SKM-1 (cell line): ENCODE measurements around the gene RARG.

Experiments used
- DNase-seq: peaks from one replicate; lab custom pipeline; 2025; ENCODE audit not compliant: unreplicated experiment; lab: John Stamatoyannopoulos, UW

RARG gene

DNA sequence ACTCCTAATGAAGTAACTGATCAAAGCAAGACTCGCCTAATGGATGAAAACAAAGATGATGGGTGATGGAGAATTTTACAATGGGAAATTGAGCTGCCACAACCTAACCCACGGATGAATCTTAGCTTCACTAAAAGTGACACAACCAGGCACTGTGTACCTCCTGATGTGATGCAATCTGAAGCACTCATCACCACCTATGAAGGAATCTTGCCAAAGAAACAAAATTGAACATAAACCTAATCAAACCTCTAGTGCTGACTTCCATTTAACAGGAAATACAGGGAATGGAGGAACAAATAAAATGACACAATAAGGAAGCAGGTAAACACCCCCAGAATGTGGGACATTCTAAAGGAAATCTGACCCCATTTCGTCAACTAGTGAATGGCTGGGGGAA lies 13.3 kb upstream of the RARG start:
- DNase-seq: no peak

DNA sequence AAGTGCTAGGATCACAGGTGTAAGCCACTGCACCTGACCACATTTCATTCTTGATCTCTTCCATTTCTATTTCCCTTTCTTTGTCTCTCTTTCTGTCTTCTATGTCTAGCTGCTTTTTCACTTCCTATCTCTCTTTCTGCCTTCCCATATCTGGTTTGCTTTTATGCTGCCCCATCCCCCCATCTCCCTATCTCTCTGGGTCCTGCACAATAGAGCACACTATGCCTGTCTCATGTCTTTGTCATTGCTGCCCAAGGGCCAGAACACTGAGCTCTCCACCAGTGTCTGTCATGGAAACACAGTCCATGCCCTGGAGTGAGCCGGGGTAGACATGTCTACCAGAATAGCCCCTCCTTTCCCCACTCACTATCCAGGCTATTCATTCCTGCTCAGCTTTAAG lies 12.3 kb upstream of the RARG start:
- no peak for DNase-seq

GRCh38 chr12:53241623-53242412 lies 9.8 kb upstream of the RARG start:
- no peak for DNase-seq

GRCh38 chr12:53239643-53240258 lies 7.7 kb upstream of the RARG start:
- no peak for DNase-seq

DNA sequence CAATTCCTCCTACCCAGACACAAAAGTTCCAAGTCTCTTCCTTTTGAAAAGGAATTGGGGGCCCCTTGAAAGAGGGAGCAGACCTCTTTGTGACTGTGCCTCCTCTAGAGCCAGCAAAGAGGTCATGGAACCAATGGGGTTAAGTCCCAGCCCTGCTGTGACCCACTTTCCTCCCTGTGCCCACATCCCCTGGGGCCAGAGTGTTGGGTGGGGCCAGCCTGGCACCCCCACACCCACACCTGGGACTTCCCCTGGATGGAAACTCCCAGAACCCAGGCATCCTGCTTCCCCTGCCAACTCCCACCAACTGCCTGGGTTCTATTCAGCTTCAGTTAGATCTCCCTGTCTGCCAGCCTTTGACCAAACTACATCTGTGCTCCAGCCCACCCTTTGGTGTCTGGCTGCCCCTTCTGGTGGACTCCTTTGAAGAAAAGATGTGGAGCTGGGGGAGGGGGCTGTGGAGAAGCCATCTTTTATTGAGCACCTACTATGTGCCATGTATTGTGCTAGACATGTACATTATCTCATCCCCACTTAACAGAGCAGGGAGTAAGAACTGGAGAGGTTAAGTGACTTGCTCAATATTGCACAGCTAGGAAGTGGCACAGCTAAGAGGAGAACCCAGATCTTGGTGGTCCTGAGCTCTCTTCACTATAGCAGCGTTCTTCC lies 4.6 kb upstream of the RARG start:
- no peak for DNase-seq

GRCh38 chr12:53235742-53236442 lies 3.9 kb upstream of the RARG start:
- no peak for DNase-seq

GRCh38 chr12:53235164-53235563 lies 3.2 kb upstream of the RARG start:
- no peak for DNase-seq

GRCh38 chr12:53234271-53234914 lies 2.4 kb upstream of the RARG start:
- DNase-seq: no peak

DNA sequence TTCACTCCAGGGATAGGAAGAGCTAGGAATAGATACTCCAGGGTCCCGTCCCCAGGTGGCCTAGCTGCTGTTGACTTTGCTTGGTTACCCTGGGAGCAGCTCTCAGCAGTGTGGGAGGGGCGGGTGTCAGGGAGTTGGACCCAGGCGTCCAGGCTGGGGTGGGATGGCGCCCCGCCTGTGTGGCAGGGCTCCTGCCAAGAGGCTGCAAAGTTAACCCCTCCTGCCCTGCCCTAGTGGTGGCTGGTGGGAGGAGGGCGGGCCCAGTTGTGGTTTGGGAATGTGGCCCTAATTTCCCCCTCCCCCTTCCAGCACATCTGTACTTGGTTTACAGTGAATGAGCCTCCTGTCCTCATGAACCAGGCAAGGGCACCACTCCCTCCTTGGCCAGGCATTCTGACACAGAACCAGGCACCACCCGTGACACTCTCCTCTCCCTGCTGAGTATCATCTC lies 1.7 kb upstream of the RARG start:
- DNase-seq: no peak

DNA sequence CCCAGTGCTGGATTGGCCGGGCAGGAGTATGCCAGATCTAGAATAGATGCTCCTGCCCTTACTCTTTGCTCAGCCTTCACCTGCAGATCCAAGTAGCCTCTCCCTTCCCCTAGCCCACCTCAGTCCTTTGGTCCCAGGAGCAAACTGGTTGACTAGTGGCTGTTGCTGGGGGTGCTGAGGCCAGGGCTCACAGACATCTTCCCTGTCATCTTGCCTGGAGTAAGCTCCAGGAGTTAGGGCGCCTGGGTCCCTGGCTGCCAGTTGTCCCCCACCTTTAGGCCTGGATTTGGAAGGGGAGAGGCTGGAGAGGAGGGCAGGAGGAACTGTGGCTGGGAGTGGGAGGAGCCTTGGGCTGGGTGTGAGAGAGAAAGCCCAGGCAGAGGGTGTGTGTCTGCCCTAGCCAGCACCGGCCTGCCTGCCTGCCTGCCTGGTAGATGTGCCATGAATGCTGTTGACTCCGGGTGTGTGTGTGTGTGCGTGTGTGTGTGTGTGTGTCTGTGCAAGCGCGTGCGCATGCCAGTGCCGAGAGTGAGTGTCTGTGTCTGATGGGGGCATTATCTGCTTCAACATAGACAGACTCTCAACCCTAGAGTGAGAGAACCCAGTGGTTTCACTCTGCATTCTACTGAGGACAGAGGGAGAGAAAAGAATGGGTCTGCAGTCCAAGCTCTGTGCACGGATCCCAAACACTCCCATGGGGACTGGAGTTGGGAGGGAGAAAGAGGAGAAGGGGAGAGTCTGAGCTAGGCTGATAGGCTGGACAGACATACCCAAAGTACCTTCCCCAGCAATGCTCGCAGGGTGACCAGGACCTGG lies 845 bp upstream of the RARG start:
- no peak for DNase-seq

GRCh38 chr12:53231671-53231920 lies 413 bp downstream of the RARG start:
- no peak for DNase-seq

GRCh38 chr12:53230108-53230845 lies 1.7 kb downstream of the RARG start:
- no peak for DNase-seq

GRCh38 chr12:53229454-53229853 lies 2.6 kb downstream of the RARG start:
- no peak for DNase-seq

DNA sequence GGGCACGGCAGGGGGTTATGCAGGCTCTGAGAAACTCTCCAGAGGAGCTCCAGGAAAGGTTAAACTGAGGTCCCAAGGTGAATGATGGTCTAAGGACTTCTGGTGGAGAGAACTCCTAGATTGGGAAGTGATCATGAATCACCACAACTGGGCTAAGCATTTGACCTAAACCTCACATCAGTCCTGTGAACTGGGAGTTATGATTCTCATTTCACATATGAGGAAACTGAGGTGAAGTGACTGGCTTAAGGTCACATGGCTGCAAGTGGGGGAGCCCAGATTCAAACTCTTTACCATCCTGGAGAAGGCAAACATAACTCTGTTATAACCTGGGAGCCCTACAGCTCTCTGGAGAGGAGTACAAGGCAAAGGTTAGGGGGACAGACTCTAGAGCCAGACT lies 4.2 kb downstream of the RARG start:
- DNase-seq: no peak

- no peak for DNase-seq
These were observed 4.7 kb downstream of the RARG start for GRCh38 chr12:53227341-53227740.

DNA sequence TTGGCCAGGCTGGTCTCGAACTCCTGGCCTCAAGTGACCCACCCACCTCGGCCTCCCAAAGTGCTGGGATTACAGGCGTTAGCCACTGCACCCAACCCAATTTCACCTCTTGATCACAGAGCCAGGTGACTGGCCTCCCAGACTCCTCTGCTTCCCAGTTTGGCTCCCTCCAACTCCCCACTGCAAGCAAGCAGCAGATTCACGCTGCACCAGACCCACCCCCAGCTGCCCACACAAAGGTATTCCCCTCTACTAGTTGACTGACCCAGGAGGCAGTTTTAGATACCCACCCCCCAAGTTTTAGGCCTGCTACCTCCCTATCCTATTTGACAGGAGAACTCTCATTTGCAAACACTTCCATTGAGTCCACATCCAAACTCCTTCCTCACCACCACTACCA lies 5.2 kb downstream of the RARG start:
- no peak for DNase-seq

- no peak for DNase-seq
These were observed 6.2 kb downstream of the RARG start for GRCh38 chr12:53225635-53226424.

DNA sequence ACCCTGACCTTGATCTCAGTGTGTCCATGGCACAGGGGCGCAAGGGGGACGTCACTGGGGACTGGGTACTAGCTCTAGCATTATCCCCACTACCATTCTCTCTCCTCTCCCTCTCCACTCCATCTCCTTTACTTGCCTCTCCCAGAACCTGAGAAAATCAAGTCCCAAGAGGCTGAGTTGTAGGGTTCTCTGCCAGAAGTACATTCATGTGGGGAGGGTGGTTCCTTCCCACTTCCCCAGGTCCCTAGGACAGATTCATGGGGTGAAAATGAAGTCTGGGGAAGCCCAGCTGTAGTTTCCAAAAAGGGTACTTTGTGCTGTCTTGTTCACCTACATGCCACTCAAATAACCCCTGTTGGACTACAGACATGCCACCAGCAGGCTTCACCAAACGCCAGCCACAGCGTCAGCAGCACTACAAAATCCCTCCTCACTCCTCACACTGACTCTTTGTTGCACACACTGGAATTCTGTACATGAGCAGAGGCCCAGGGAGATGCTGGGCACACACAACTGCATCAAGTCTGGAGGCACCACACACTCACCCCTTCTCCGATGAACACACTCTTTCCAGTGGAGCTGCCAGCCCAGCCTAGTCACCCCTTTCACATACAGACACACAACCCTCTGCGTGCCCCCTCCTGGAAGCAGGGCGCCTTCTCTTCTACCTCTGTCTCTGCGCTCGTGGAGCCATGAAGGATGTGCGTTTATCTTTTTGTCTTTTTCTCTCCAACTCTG lies 6.9 kb downstream of the RARG start:
- DNase-seq: no peak
